HG02840 (cell line): Measurements from ENCODE around the gene RXFP1.
"Not testable (repeated sequence)": the region's sequence is repeated elsewhere in the genome, so short reads cannot be mapped to it uniquely, and the experiment has no call there.

Experiments used
- ATAC-seq: cut with Tn5 transposase; IDR thresholded peaks from one replicate; pipeline ENCODE4 v1.9.1; 2021; ENCODE audit warnings: mild to moderate bottlenecking, moderate library complexity, moderate number of reproducible peaks; ENCODE audit not compliant: unreplicated experiment, low FRiP score

The RXFP1 gene

DNA sequence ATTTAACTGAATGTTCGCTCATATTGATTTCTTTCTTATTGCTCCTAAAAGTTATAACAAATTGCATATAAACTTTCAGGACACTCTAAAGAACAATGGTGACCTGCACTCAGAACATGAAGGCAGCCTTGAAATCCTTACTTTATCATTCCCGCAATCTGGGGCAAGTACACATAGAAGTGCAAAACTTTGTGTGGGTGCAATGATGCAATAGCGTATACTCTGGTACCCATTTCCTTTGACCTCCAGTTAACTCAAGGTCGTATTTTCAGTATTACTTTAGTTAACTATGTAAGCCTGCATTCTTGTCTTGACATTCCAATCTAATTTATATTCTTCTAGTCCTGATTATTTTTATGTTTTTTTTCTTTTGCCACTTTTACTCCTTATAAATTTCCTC is 85.3 kb downstream of the RXFP1 start:
- no peak for ATAC-seq

DNA sequence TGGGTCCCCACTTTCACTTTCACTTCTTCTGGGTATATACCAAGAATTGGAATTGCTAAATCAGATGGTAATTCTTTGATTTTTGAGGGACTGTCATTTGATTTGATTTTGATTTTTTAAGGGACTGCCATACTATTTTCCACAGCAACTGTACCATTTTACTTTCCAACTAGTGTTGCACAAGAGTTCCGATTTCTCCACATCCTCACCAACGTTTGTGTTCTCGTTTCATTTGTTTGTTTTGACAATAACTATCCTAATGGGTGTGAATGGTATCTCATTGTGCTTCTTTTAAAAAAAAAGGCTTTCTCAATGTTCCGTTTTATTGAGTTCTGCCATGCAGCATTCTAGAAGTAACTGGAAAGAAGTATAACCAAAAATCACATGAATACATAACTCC is 87.4 kb downstream of the RXFP1 start:
- no peak for ATAC-seq

DNA sequence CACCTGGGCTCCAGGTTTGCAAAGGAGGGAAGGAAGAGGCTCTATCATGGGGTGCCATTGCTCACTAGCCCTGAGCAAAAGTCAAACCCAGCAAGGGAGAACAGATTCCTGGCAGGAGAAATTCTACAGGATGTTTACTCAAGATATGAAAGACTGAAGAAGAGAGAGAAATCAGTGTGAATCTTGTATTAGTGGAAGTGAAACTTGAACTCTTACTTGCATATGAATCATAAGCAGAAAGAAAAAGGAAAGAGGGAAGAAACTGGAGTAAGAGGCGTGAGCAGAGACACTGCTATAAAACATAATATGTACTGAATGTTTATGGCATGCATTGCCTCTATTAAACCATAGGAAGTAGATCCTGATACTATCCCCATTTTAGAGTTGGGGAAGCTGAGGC is 89.1 kb downstream of the RXFP1 start:
- ATAC-seq, result peak; percentile 78

DNA sequence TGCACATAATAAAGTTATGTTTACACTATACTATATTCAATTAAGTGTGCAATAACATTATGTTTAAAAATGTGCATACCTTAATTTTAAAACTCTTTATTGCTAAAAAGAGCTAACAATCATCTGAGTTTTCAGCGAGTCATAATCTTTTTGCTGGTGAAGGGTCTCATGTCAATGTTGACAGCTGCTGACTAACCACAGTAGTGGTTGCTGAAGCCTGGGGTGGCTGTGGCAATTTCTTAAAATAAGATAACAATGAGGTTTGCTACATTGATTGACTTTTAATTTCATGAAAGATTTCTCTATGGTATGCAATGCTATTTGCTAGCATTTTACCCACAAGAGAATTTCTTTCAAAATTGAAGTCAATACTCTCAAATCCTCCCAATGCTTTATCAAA is 91.4 kb downstream of the RXFP1 start:
- no peak for ATAC-seq

GRCh38 chr4:158617956-158618355 is 96.3 kb downstream of the RXFP1 start:
- ATAC-seq, result no peak

- ATAC-seq, result no peak
These were observed 100.0 kb downstream of the RXFP1 start for GRCh38 chr4:158621729-158622128.

DNA sequence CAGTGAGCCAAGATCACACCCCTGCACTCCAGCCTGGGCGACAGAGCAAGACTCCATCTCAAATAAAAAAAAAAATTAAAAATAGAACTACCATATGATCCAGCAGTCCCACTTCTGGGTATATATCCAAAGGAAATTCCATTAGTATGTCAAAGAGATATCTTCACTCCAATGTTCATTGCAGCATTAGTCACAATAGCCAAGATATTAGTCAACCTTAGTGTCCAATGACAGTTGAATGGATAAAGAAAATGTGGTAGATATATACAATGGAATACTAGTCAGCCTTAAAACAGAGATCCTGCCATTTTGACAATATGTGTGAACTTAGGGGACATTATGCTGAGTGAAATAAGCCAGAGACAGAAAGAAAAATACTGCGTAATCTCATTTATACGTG is 100.6 kb downstream of the RXFP1 start:
- ATAC-seq, result no peak

DNA sequence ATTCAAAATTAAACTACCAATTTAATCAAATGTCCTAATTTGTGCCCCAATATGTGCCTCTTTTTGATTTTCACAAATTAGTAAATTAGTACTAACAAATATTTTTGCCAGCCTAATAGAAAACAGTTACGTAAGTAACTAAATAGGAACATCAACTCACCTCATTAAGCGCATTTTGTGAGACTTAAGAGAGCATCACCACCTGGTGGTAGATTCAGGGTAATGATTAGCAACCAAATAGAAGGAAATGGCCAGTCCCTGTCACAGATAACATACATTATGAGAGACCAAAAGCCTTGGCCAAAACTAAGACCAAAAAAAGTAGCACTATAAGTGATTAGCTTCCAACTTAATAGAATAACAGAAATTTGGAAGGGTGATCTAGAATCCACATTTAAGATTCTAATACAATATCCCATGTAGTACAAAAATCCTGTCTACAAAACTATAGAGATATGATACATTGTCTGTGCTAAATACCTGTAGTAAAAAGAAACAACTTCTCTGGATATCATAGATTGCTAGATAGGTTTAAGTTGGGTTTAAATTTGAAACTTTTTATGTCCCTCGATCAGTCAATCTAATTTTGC is 103.3 kb downstream of the RXFP1 start:
- peak; percentile 84 for ATAC-seq

GRCh38 chr4:158625544-158625943 is 103.9 kb downstream of the RXFP1 start:
- ATAC-seq, result no peak

- no peak for ATAC-seq
These were observed 109.2 kb downstream of the RXFP1 start for GRCh38 chr4:158630893-158631292.

DNA sequence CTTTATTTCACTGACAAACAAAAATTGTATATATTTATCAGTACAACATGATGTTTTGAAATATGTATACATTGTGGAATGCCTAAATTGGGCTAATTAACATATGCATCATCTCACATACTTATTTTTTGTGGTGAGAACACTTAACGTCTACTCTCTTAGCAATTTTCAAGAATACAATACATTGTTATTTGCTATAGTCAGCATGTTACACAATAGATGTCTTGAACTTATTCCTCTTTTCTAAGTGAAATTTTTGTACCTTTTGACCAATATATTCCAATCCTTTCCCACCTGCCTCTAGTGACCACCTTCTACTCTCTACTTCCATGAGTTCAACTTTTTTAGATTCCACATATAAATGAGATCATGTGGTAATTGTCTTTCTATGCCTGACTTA is 114.9 kb downstream of the RXFP1 start:
- no peak for ATAC-seq

DNA sequence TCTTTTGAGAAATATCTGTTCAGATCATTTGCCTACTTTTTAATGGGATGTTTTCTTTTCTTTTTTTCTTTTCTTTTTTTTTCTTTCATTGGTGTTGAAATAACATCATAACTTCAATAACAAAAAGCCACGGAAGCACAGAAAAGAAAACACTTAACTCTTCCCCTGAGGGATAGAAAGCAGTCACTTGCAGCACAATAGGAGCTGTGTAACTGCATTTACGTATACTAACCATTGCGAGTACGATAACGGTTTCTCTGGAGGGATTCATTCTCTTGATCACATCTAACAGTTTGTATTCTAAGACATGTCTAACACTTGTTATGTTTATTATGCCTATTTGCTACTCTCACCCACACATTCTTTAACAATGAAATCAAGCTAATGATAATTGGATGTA is 122.7 kb downstream of the RXFP1 start:
- no peak for ATAC-seq

GRCh38 chr4:158644760-158645159 is 123.1 kb downstream of the RXFP1 start:
- ATAC-seq, result no peak

DNA sequence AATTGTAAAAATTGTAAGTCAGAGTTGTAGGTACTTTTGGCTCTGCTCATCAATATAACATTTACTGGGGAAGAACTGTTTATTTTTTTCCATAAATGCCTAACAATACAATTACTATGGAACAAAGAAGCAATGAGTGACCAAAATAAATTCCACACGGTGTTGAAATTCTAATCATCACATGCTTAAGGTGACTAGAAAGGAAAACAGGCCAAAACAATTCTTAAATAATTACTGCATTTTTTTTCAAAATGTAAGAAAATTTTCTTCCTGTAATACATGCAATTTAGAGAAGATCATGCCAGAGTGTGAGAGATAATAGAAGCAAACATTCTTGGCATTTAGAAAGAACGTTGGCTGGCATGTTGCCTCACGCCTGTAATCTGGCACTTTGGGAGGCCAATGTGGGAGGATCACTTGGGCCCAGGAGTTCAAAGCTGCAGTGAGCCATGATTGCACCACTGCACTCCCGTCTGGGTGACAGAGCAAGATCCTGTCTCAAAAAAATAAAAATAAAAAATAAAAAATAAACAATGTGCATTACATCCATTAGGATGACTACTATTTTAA is 127.5 kb downstream of the RXFP1 start:
- ATAC-seq, result no peak

- ATAC-seq, result no peak
These were observed 131.2 kb downstream of the RXFP1 start for GRCh38 chr4:158652920-158653319.

DNA sequence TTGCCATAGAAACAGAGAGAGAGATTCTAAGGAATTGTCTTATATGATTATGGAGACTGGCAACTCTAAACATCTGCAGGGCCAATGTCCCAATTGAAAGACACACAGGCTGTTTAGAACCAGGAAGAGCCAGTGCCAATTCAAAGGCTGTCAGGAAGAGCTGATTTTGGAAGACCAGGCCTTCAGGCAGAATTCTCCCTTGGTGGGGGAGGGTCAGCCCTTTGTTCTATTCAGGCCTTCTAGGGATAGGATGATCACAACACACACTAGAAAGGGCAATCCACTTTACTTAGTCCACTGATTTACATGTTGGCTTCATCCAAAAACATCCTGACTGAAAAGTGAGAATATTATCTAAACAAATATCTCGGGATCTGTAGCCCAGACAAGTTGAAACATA is 134.8 kb downstream of the RXFP1 start:
- no peak for ATAC-seq

DNA sequence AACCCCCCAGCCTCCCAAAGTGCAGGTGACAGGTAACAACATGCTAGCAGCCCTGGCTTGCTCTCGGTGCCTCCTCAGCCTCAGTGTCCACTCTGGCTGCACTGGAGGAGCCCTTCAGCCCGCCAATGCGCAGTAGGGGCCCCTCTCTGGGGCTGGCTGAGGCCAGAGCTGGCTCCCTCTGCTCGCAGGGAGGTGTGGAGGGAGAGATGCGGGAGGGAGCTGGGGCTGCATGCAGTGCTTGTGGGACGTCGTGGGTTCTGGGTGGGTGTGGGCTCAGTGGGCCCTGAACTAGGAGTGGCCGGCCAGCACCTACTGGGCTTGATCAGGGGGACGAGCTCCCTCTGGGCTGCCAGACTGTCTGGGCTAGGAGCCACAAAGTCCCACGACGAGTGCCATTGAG is 135.6 kb downstream of the RXFP1 start:
- ATAC-seq, result no peak

DNA sequence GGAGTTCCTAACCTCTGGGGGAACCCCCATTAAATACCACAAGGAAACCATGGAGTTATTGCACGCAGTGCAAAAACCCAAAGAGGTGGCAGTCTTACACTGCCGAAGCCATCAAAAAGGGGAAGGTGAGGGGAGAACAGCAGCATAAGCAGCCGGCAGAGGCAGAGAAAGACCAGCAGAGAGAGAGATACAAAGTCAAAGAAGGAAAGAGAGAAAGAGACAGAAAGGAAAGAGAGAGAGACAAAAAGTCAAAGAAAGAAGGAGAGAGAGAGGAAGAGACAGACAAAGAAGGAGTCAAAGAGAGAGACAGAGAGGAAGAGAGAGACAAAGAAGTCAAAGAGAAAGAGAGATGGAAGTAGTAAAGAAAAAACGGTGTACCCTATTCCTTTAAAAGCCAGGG is 141.6 kb downstream of the RXFP1 start:
- ATAC-seq, result not testable (repeated sequence)

GRCh38 chr4:158663707-158664625 is 142.3 kb downstream of the RXFP1 start:
- not testable (repeated sequence) for ATAC-seq

- no peak for ATAC-seq
These were observed 143.1 kb downstream of the RXFP1 start for GRCh38 chr4:158664806-158665205.

DNA sequence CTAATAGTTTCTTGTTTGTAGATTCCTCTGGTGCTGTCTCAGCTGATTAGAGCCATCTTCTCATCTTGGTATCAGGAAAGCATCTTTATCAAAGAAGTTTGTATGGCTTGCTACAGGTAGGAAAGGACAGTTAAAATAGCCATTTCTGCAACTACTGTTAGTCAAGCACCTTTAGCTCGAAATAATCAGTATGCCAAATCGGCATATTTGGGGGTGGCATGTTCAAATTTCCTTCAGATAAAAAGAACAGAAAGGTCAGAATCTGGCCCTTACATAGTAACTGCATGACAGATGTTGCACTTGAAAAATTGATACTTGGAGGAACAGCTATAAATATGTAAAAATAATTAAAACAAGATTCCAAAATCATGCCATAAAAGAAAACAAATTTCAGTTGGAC is 145.2 kb downstream of the RXFP1 start:
- ATAC-seq, result no peak
